Effector memory CD8-positive, alpha-beta T cell (primary cell): ENCODE data around the gene CYP2W1.

ENCODE experiments used
- ATAC-seq: fragments of 150-1000 bp; cut with Tn5 transposase; replicated peaks from 2 replicates; pipeline ENCODE4 v1.10.0; 2021; ENCODE audit warnings: mild to moderate bottlenecking, moderate library complexity
- DNase-seq, 3 experiments: peaks; one replicate each; pipeline ENCODE4 v3.0.0; 2021
- H3K27ac Mint-ChIP-seq, 2 donors: one replicate each; pipeline ENCODE4 v1.8.0; 2022; ENCODE audit warnings: mild to moderate bottlenecking in 2 of 2, mixed read lengths in 2 of 2, moderate library complexity in 2 of 2
- H3K27me3 Mint-ChIP-seq, 2 donors: one replicate each; pipeline ENCODE4 v1.8.0; 2022; ENCODE audit warnings: mixed read lengths in 2 of 2
- H3K36me3 Mint-ChIP-seq: one replicate; pipeline ENCODE4 v1.8.0; 2022; ENCODE audit warnings: mild to moderate bottlenecking, moderate library complexity, mixed read lengths; ENCODE audit not compliant: insufficient read depth
- H3K4me1 Mint-ChIP-seq, 2 donors: one replicate each; pipeline ENCODE4 v1.8.0; 2022; ENCODE audit warnings: low read depth in 2 of 2, mixed read lengths in 2 of 2
- H3K4me3 Mint-ChIP-seq, 2 donors: one replicate each; pipeline ENCODE4 v1.8.0; 2022; ENCODE audit warnings: mild to moderate bottlenecking in 2 of 2, mixed read lengths in 2 of 2, moderate library complexity in 2 of 2
- H3K9me3 Mint-ChIP-seq, 2 donors: one replicate each; pipeline ENCODE4 v1.8.0; 2022; ENCODE audit warnings: mixed read lengths in 2 of 2

The CYP2W1 gene

GRCh38 chr7:1019789-1020610, 37.0 kb downstream of the CYP2W1 start:
- H3K36me3 Mint-ChIP-seq, result no peaks in the 10 kb centered on the region
- ATAC-seq (no peak), DNase-seq (no peak)
- no peaks in the 10 kb centered on the region for H3K9me3 Mint-ChIP-seq
- H3K4me3 Mint-ChIP-seq, result no peak overlapping the region
- H3K27ac Mint-ChIP-seq, result peak overlapping the region in 1 of 2 donors; percentile 23
- H3K27me3 Mint-ChIP-seq, result no peaks in the 10 kb centered on the region
- peaks cover 11 to 16% of the 10 kb centered on the region in 2 donors for H3K4me1 Mint-ChIP-seq

- no peaks in the 10 kb centered on the region for H3K36me3 Mint-ChIP-seq
- DNase-seq, result no peak
- no peak overlapping the region for H3K27ac Mint-ChIP-seq
- peaks cover 11 to 18% of the 10 kb centered on the region in 2 donors for H3K4me1 Mint-ChIP-seq
- no peak overlapping the region for H3K4me3 Mint-ChIP-seq
- H3K27me3 Mint-ChIP-seq, result no peaks in the 10 kb centered on the region
- H3K9me3 Mint-ChIP-seq, result no peaks in the 10 kb centered on the region
- no peak for ATAC-seq
These were observed 37.9 kb downstream of the CYP2W1 start for GRCh38 chr7:1020849-1021251.

- no peak overlapping the region for H3K27ac Mint-ChIP-seq
- DNase-seq (no peak), ATAC-seq (no peak)
- no peak overlapping the region for H3K4me3 Mint-ChIP-seq
- no peaks in the 10 kb centered on the region for H3K27me3 Mint-ChIP-seq
- H3K9me3 Mint-ChIP-seq, result no peaks in the 10 kb centered on the region
- no peaks in the 10 kb centered on the region for H3K36me3 Mint-ChIP-seq
- H3K4me1 Mint-ChIP-seq, result peaks cover 15 to 21% of the 10 kb centered on the region in 2 donors
These were observed 38.4 kb downstream of the CYP2W1 start for GRCh38 chr7:1021366-1021765.

- Mint-ChIP-seq H3K36me3 (no peaks in the 10 kb centered on the region), H3K4me1 (peaks cover 18 to 23% of the 10 kb centered on the region in 2 donors), H3K27ac (no peak overlapping the region), H3K9me3 (no peaks in the 10 kb centered on the region), H3K27me3 (no peaks in the 10 kb centered on the region), H3K4me3 (no peak overlapping the region)
- DNase-seq (no peak), ATAC-seq (no peak)
These were observed 39.0 kb downstream of the CYP2W1 start for GRCh38 chr7:1021931-1022330.

GRCh38 chr7:1022356-1022755, 39.4 kb downstream of the CYP2W1 start:
- Mint-ChIP-seq H3K27me3 (no peaks in the 10 kb centered on the region), H3K27ac (no peak overlapping the region), H3K4me1 (peaks cover 20 to 24% of the 10 kb centered on the region in 2 donors), H3K4me3 (no peak overlapping the region), H3K9me3 (no peaks in the 10 kb centered on the region), H3K36me3 (no peaks in the 10 kb centered on the region)
- DNase-seq (no peak), ATAC-seq (no peak)

- Mint-ChIP-seq H3K27me3 (no peaks in the 10 kb centered on the region), H3K4me1 (peaks cover 20 to 25% of the 10 kb centered on the region in 2 donors), H3K9me3 (no peaks in the 10 kb centered on the region), H3K27ac (no peak overlapping the region), H3K4me3 (no peak overlapping the region), H3K36me3 (no peaks in the 10 kb centered on the region)
- ATAC-seq (peak; percentile 44), DNase-seq (no peak)
These were observed 40.0 kb downstream of the CYP2W1 start for GRCh38 chr7:1022801-1023465.

GRCh38 chr7:1024331-1024841, 41.4 kb downstream of the CYP2W1 start:
- H3K9me3 Mint-ChIP-seq, result no peaks in the 10 kb centered on the region
- no peak for ATAC-seq
- no peak for DNase-seq
- peak overlapping the region in 1 of 2 donors; percentile 44 for H3K27ac Mint-ChIP-seq
- no peaks in the 10 kb centered on the region for H3K27me3 Mint-ChIP-seq
- H3K4me3 Mint-ChIP-seq, result no peak overlapping the region
- H3K36me3 Mint-ChIP-seq, result no peaks in the 10 kb centered on the region
- H3K4me1 Mint-ChIP-seq, result peaks cover 22 to 26% of the 10 kb centered on the region in 2 donors

- peaks cover 22 to 29% of the 10 kb centered on the region in 2 donors for H3K4me1 Mint-ChIP-seq
- ATAC-seq (no peak), DNase-seq (no peak)
- no peaks in the 10 kb centered on the region for H3K36me3 Mint-ChIP-seq
- no peak overlapping the region for H3K27ac Mint-ChIP-seq
- no peaks in the 10 kb centered on the region for H3K9me3 Mint-ChIP-seq
- H3K4me3 Mint-ChIP-seq, result no peak overlapping the region
- H3K27me3 Mint-ChIP-seq, result no peaks in the 10 kb centered on the region
These were observed 42.1 kb downstream of the CYP2W1 start for GRCh38 chr7:1024876-1025742.

- peak overlapping the region in 1 of 2 donors; percentile 53 for H3K27ac Mint-ChIP-seq
These were observed 43.0 kb downstream of the CYP2W1 start for GRCh38 chr7:1025743-1026581.

GRCh38 chr7:1026721-1027161, 43.8 kb downstream of the CYP2W1 start:
- no peaks in the 10 kb centered on the region for H3K9me3 Mint-ChIP-seq
- H3K27ac Mint-ChIP-seq, result peak overlapping the region in 1 of 2 donors; percentile 53
- DNase-seq (no peak), ATAC-seq (no peak)
- H3K4me3 Mint-ChIP-seq, result peak overlapping the region; percentile 58 to 59
- H3K27me3 Mint-ChIP-seq, result no peaks in the 10 kb centered on the region
- H3K4me1 Mint-ChIP-seq, result peaks cover 26 to 33% of the 10 kb centered on the region in 2 donors
- no peaks in the 10 kb centered on the region for H3K36me3 Mint-ChIP-seq

More at GRCh38 chr7:1025743-1026581, 43.0 kb downstream of the CYP2W1 start:
- no peak for ATAC-seq
- H3K27me3 Mint-ChIP-seq, result no peaks in the 10 kb centered on the region
- no peak for DNase-seq
- H3K9me3 Mint-ChIP-seq, result no peaks in the 10 kb centered on the region
- H3K4me1 Mint-ChIP-seq, result peaks cover 23 to 31% of the 10 kb centered on the region in 2 donors
- H3K36me3 Mint-ChIP-seq, result no peaks in the 10 kb centered on the region
- peak overlapping the region; percentile 38 to 59 for H3K4me3 Mint-ChIP-seq

GRCh38 chr7:1027242-1028043, 44.5 kb downstream of the CYP2W1 start:
- H3K36me3 Mint-ChIP-seq, result no peaks in the 10 kb centered on the region
- no peaks in the 10 kb centered on the region for H3K9me3 Mint-ChIP-seq
- H3K4me3 Mint-ChIP-seq, result peak overlapping the region; percentile 58 to 59
- H3K27me3 Mint-ChIP-seq, result no peaks in the 10 kb centered on the region
- DNase-seq (no peak), ATAC-seq (no peak)
- H3K27ac Mint-ChIP-seq, result peak overlapping the region; percentile 34 to 73
- peaks cover 26 to 33% of the 10 kb centered on the region in 2 donors for H3K4me1 Mint-ChIP-seq
